ENCODE results near the gene OR51E1. TPM values are rescaled to one million over a fixed set of nuclear protein-coding genes. Genes with fewer than 3 reads are reported as not detected.
A peak's percentile ranks its signal among the peaks of the same experiment; 100 is the strongest.

The OR51E1 gene
- total RNA-seq, 1 donor from 2014 or later, result 0.81 TPM

GRCh38 chr11:4619514-4619913 is 24.3 kb upstream of the OR51E1 start:
- Mint-ChIP-seq H3K4me3 (ENCODE audit: unreplicated experiment) (no peak overlapping the region), H3K27ac (ENCODE audit: unreplicated experiment) (no peak overlapping the region), H3K27me3 (ENCODE audit: unreplicated experiment) (peaks cover 54% of the 10 kb centered on the region), H3K4me1 (ENCODE audit: unreplicated experiment) (no peaks in the 10 kb centered on the region), H3K9me3 (ENCODE audit: unreplicated experiment) (no peaks in the 10 kb centered on the region), H3K36me3 (ENCODE audit: unreplicated experiment) (no peaks in the 10 kb centered on the region)
- TF ChIP-seq CTCF (IDR thresholded peaks at IDR 0.05), result no peak
- no peak for DNase-seq (ENCODE audit: extremely low spot score, unreplicated experiment)

- Mint-ChIP-seq H3K27ac (ENCODE audit: unreplicated experiment) (no peak overlapping the region), H3K9me3 (ENCODE audit: unreplicated experiment) (no peaks in the 10 kb centered on the region), H3K4me1 (ENCODE audit: unreplicated experiment) (peaks cover 2% of the 10 kb centered on the region), H3K36me3 (ENCODE audit: unreplicated experiment) (no peaks in the 10 kb centered on the region), H3K4me3 (ENCODE audit: unreplicated experiment) (no peak overlapping the region), H3K27me3 (ENCODE audit: unreplicated experiment) (peaks cover 70% of the 10 kb centered on the region)
- peak; percentile 88 for DNase-seq (ENCODE audit: extremely low spot score, unreplicated experiment)
- peak; percentile 83 for TF ChIP-seq CTCF (IDR thresholded peaks at IDR 0.05)
These were observed 17.3 kb upstream of the OR51E1 start for GRCh38 chr11:4626207-4627099.

GRCh38 chr11:4636136-4636535 is 7.6 kb upstream of the OR51E1 start:
- H3K9me3 Mint-ChIP-seq (ENCODE audit: unreplicated experiment), result no peaks in the 10 kb centered on the region
- peaks cover under 1% of the 10 kb centered on the region for H3K4me1 Mint-ChIP-seq (ENCODE audit: unreplicated experiment)
- peaks cover 16% of the 10 kb centered on the region for H3K27me3 Mint-ChIP-seq (ENCODE audit: unreplicated experiment)
- no peak overlapping the region for H3K27ac Mint-ChIP-seq (ENCODE audit: unreplicated experiment)
- H3K36me3 Mint-ChIP-seq (ENCODE audit: unreplicated experiment), result no peaks in the 10 kb centered on the region
- no peak for DNase-seq (ENCODE audit: extremely low spot score, unreplicated experiment)
- no peak overlapping the region for H3K4me3 Mint-ChIP-seq (ENCODE audit: unreplicated experiment)
- no peak for TF ChIP-seq CTCF (IDR thresholded peaks at IDR 0.05)

GRCh38 chr11:4636962-4637661 is 6.7 kb upstream of the OR51E1 start, which contains the start of gene OR51D1:
Gene OR51D1, plus strand, starts transcription at chr11:4637477. Its CDS starts 2,314 bp downstream, at chr11:4639791.
- Mint-ChIP-seq H3K4me1 (ENCODE audit: unreplicated experiment) (peaks cover 9% of the 10 kb centered on the region), H3K27me3 (ENCODE audit: unreplicated experiment) (peaks cover 7% of the 10 kb centered on the region), H3K36me3 (ENCODE audit: unreplicated experiment) (no peaks in the 10 kb centered on the region), H3K4me3 (ENCODE audit: unreplicated experiment) (no peak within 1 kb of the TSS), H3K9me3 (ENCODE audit: unreplicated experiment) (no peaks in the 10 kb centered on the region), H3K27ac (ENCODE audit: unreplicated experiment) (no peak within 1 kb of the TSS)
- peak; percentile 98 for TF ChIP-seq CTCF (IDR thresholded peaks at IDR 0.05)
- peak; percentile 92 for DNase-seq (ENCODE audit: extremely low spot score, unreplicated experiment)

GRCh38 chr11:4637662-4638047 is 6.1 kb upstream of the OR51E1 start:
- Mint-ChIP-seq H3K4me1 (ENCODE audit: unreplicated experiment) (peaks cover 15% of the 10 kb centered on the region), H3K4me3 (ENCODE audit: unreplicated experiment) (no peak overlapping the region), H3K27me3 (ENCODE audit: unreplicated experiment) (peaks cover 4% of the 10 kb centered on the region), H3K36me3 (ENCODE audit: unreplicated experiment) (no peaks in the 10 kb centered on the region), H3K27ac (ENCODE audit: unreplicated experiment) (no peak overlapping the region), H3K9me3 (ENCODE audit: unreplicated experiment) (no peaks in the 10 kb centered on the region)
- TF ChIP-seq CTCF (IDR thresholded peaks at IDR 0.05), result no peak
- DNase-seq (ENCODE audit: extremely low spot score, unreplicated experiment), result no peak

All from osteocyte (in vitro differentiated cells).